ENCODE data around the gene CDC42BPG. TPM values are rescaled to one million over a fixed set of nuclear protein-coding genes. Genes with fewer than 3 reads are reported as not detected.
"Not testable (repeated sequence)": the region's sequence is repeated elsewhere in the genome, so short reads cannot be mapped to it uniquely, and the experiment has no call there.

Gene CDC42BPG
- total and polyA plus RNA-seq, 2 experiments from 2014 or later, result not detected

- TF ChIP-seq EZH2 (IDR thresholded peaks at IDR 0.05; ENCODE audit: insufficient read depth, poor library complexity, severe bottlenecking) (no peak), EZH2phosphoT487 (IDR thresholded peaks at IDR 0.05; ENCODE audit: insufficient read depth, low read depth) (no peak)
- DNase-seq, result no peak
- H3K9me2 ChIP-seq (ENCODE audit: insufficient read depth), result no peaks in the 10 kb centered on the region
- H3K4me2 ChIP-seq (ENCODE audit: unreplicated experiment), result no peak overlapping the region
- no peak overlapping the region for H3K9ac ChIP-seq
- WGBS, 2 experiments (ENCODE audit: low coverage in 1 of 2, low lambda C conversion rate in 2 of 2, missing lambda C conversion rate in 2 of 2), result 84 to 98% methylated on average over 6 of the region's 6 CpGs
- H3K9me3 ChIP-seq (ENCODE audit: low read depth), result no peaks in the 10 kb centered on the region
- H3K36me3 ChIP-seq (ENCODE audit: low read depth), result 0 out of 2 replicates have a peak, but pooled peaks cover 1% of the 10 kb centered on the region
- no peaks in the 10 kb centered on the region for H4K20me1 ChIP-seq (ENCODE audit: insufficient read depth)
- no peaks in the 10 kb centered on the region for H3K27me3 ChIP-seq (replicated peaks; ENCODE audit: insufficient read depth)
- H3K27ac ChIP-seq, result no peak overlapping the region
- in situ Hi-C loops (cut with MboI), result no loop called here
- H3F3A ChIP-seq (ENCODE audit: insufficient read depth), result peaks cover 13% of the 10 kb centered on the region
- peaks cover 13% of the 10 kb centered on the region for H3K4me1 ChIP-seq (ENCODE audit: insufficient read depth)
- H3K4me3 ChIP-seq, result no peak overlapping the region
- no peak overlapping the region for H2AFZ ChIP-seq
- H3K79me2 ChIP-seq (ENCODE audit: insufficient read depth), result peaks cover under 1% of the 10 kb centered on the region; the same call in 1 of the 2 replicates
Observed at GRCh38 chr11:64848214-64848825, 3.9 kb upstream of the CDC42BPG start.

- Histone ChIP-seq H3K79me2 (ENCODE audit: insufficient read depth) (no peaks in the 10 kb centered on the region), H3K36me3 (ENCODE audit: low read depth) (no peaks in the 10 kb centered on the region), H3K9ac (peak overlapping the region; percentile 25), H3K9me2 (ENCODE audit: insufficient read depth) (no peaks in the 10 kb centered on the region), H3K27ac (no peak overlapping the region), H3K4me1 (ENCODE audit: insufficient read depth) (peaks cover 13% of the 10 kb centered on the region), H3F3A (ENCODE audit: insufficient read depth) (peaks cover 13% of the 10 kb centered on the region), H3K27me3 (replicated peaks; ENCODE audit: insufficient read depth) (no peaks in the 10 kb centered on the region), H3K9me3 (ENCODE audit: low read depth) (no peaks in the 10 kb centered on the region), H3K4me2 (ENCODE audit: unreplicated experiment) (no peak overlapping the region), H4K20me1 (ENCODE audit: insufficient read depth) (no peaks in the 10 kb centered on the region), H3K4me3 (no peak overlapping the region), H2AFZ (peak overlapping the region; percentile 29; the same call in 1 of the 2 replicates)
- in situ Hi-C loops (cut with MboI), result no loop called here
- 12 to 17% methylated on average over 13 of the region's 13 CpGs for WGBS, 2 experiments (ENCODE audit: low coverage in 1 of 2, low lambda C conversion rate in 2 of 2, missing lambda C conversion rate in 2 of 2)
- TF ChIP-seq EZH2 (IDR thresholded peaks at IDR 0.05; ENCODE audit: insufficient read depth, poor library complexity, severe bottlenecking) (no peak), EZH2phosphoT487 (IDR thresholded peaks at IDR 0.05; ENCODE audit: insufficient read depth, low read depth) (no peak)
- DNase-seq, result peak; percentile 91
Observed at GRCh38 chr11:64846998-64847666, 2.7 kb upstream of the CDC42BPG start.

- H4K20me1 ChIP-seq (ENCODE audit: insufficient read depth); H3K27me3 ChIP-seq (replicated peaks; ENCODE audit: insufficient read depth); H3K79me2 ChIP-seq (ENCODE audit: insufficient read depth); H3K36me3 ChIP-seq (ENCODE audit: low read depth); DNase-seq; H3K4me2 ChIP-seq (ENCODE audit: unreplicated experiment); H3K9ac ChIP-seq; H3K4me1 ChIP-seq (ENCODE audit: insufficient read depth); H3K4me3 ChIP-seq; H2AFZ ChIP-seq; in situ Hi-C loops (cut with MboI); H3K27ac ChIP-seq; H3K9me3 ChIP-seq (ENCODE audit: low read depth); H3K9me2 ChIP-seq (ENCODE audit: insufficient read depth): not testable (repeated sequence)
- peaks cover 13% of the 10 kb centered on the region for H3F3A ChIP-seq (ENCODE audit: insufficient read depth)
- WGBS, 2 experiments (ENCODE audit: low coverage in 1 of 2, low lambda C conversion rate in 2 of 2, missing lambda C conversion rate in 2 of 2), result 75% methylated on average over 8 of the region's 8 CpGs
Observed at GRCh38 chr11:64845776-64846129, 1.3 kb upstream of the CDC42BPG start.

GRCh38 chr11:64845129-64845775 lies 799 bp upstream of the CDC42BPG start:
- peaks cover 2% of the 10 kb centered on the region for H3K4me1 ChIP-seq (ENCODE audit: insufficient read depth)
- no peaks in the 10 kb centered on the region for H3K9me2 ChIP-seq (ENCODE audit: insufficient read depth)
- H3K36me3 ChIP-seq (ENCODE audit: low read depth), result no peaks in the 10 kb centered on the region
- no peak overlapping the region for H3K9ac ChIP-seq
- WGBS, 2 experiments (ENCODE audit: low coverage in 1 of 2, low lambda C conversion rate in 2 of 2, missing lambda C conversion rate in 2 of 2), result 18 to 20% methylated on average over 9 of the region's 9 CpGs
- no peaks in the 10 kb centered on the region for H3K27me3 ChIP-seq (replicated peaks; ENCODE audit: insufficient read depth)
- no peaks in the 10 kb centered on the region for H4K20me1 ChIP-seq (ENCODE audit: insufficient read depth)
- H3K27ac ChIP-seq, result no peak overlapping the region
- no peak for DNase-seq
- peak overlapping the region; percentile 70 for H2AFZ ChIP-seq
- H3K9me3 ChIP-seq (ENCODE audit: low read depth), result no peaks in the 10 kb centered on the region
- TF ChIP-seq EZH2 (IDR thresholded peaks at IDR 0.05; ENCODE audit: insufficient read depth, poor library complexity, severe bottlenecking), result no peak
- TF ChIP-seq EZH2phosphoT487 (IDR thresholded peaks at IDR 0.05; ENCODE audit: insufficient read depth, low read depth), result no peak
- H3F3A ChIP-seq (ENCODE audit: insufficient read depth), result peaks cover 13% of the 10 kb centered on the region
- H3K79me2 ChIP-seq (ENCODE audit: insufficient read depth), result no peaks in the 10 kb centered on the region
- no peak overlapping the region for H3K4me3 ChIP-seq
- H3K4me2 ChIP-seq (ENCODE audit: unreplicated experiment), result no peak overlapping the region
- in situ Hi-C loops (cut with MboI), result no loop called here

Data from GM23248 (cell line).